Measurements from ENCODE around the gene CEBPZ.

GRCh38 chr2:37262522-37262921 is 31.1 kb upstream of the CEBPZ start:
- TF ChIP-seq, protein P1, sequence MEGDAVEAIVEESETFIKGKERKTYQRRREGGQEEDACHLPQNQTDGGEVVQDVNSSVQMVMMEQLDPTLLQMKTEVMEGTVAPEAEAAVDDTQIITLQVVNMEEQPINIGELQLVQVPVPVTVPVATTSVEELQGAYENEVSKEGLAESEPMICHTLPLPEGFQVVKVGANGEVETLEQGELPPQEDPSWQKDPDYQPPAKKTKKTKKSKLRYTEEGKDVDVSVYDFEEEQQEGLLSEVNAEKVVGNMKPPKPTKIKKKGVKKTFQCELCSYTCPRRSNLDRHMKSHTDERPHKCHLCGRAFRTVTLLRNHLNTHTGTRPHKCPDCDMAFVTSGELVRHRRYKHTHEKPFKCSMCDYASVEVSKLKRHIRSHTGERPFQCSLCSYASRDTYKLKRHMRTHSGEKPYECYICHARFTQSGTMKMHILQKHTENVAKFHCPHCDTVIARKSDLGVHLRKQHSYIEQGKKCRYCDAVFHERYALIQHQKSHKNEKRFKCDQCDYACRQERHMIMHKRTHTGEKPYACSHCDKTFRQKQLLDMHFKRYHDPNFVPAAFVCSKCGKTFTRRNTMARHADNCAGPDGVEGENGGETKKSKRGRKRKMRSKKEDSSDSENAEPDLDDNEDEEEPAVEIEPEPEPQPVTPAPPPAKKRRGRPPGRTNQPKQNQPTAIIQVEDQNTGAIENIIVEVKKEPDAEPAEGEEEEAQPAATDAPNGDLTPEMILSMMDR (conservative IDR thresholded peaks at IDR 0.05; ENCODE audit: low read length) = no peak
- no peak for TF ChIP-seq EZH2phosphoT487 (IDR thresholded peaks at IDR 0.05; ENCODE audit: borderline replicate concordance)
